Naive B cell (primary cell): ENCODE results near the gene ELF4. TPM values are rescaled to one million over a fixed set of nuclear protein-coding genes. Genes with fewer than 3 reads are reported as not detected.

ENCODE experiments used
- ATAC-seq, 2 donors: fragments of 150-1000 bp; cut with Tn5 transposase; 2 replicates each; pipeline ENCODE4 v1.10.0; 2021; ENCODE audit warnings: low read depth in 2 of 2, mild to moderate bottlenecking in 2 of 2, moderate library complexity in 2 of 2
- DNase-seq: peaks from one replicate; pipeline ENCODE4 v3.0.0; 2022
- H3K27ac Mint-ChIP-seq, 6 donors: one replicate each; pipeline ENCODE4 v1.8.0; 2020 to 2022; ENCODE audit warnings: mild to moderate bottlenecking in 6 of 6, mixed read lengths in 6 of 6, moderate library complexity in 5 of 6, inconsistent platforms in 2 of 6
- H3K27me3 Mint-ChIP-seq, 3 donors: one replicate each; pipeline ENCODE4 v1.8.0; 2021 to 2022; ENCODE audit warnings: mixed read lengths in 3 of 3, mild to moderate bottlenecking in 1 of 3
- H3K36me3 Mint-ChIP-seq, 2 donors: one replicate each; pipeline ENCODE4 v1.8.0; 2020 to 2022; ENCODE audit warnings: mixed read lengths in 2 of 2, inconsistent platforms in 1 of 2, mild to moderate bottlenecking in 1 of 2
- H3K4me1 Mint-ChIP-seq, 3 donors: one replicate each; pipeline ENCODE4 v1.8.0; 2020 to 2022; ENCODE audit warnings: mixed read lengths in 3 of 3, inconsistent platforms in 1 of 3, mild to moderate bottlenecking in 1 of 3, moderate library complexity in 1 of 3
- H3K4me3 Mint-ChIP-seq, 8 donors: one replicate each; pipeline ENCODE4 v1.8.0; 2020 to 2022; ENCODE audit warnings: mild to moderate bottlenecking in 8 of 8, mixed read lengths in 8 of 8, moderate library complexity in 8 of 8, inconsistent platforms in 2 of 8
- H3K9me3 Mint-ChIP-seq, 7 donors: one replicate each; pipeline ENCODE4 v1.8.0; 2020 to 2022; ENCODE audit warnings: mixed read lengths in 7 of 7, mild to moderate bottlenecking in 5 of 7, inconsistent platforms in 2 of 7, moderate library complexity in 1 of 7
- polyA plus RNA-seq, 6 donors: library from polyadenylated mRNA; unstranded; fragments of 300-500 nt; fragmentation: Illumina TruSeq; gene quantifications; one replicate each; pipeline ENCODE4 v1.2.3, GENCODE V29; 2021; ENCODE audit warnings: low read depth in 6 of 6

Gene ELF4
- polyA plus RNA-seq, 6 donors from 2014 or later = 8.7 to 15.4 (median 9.7) TPM

GRCh38 chrX:130086447-130087206, 23.7 kb downstream of the ELF4 start:
- Mint-ChIP-seq H3K4me1 (peaks cover 48 to 88% (median 61%) of the 10 kb centered on the region in 3 donors), H3K9me3 (no peaks in the 10 kb centered on the region), H3K4me3 (peak overlapping the region; percentile 76 to 90 (median 86)), H3K36me3 (no peaks in the 10 kb centered on the region), H3K27ac (peak overlapping the region in 5 of 6 donors; percentile 10 to 95 (median 82)), H3K27me3 (no peaks in the 10 kb centered on the region)
- peak; percentile 51 for DNase-seq
- peak; percentile 54 to 58 for ATAC-seq

- no peak for DNase-seq
- H3K4me1 Mint-ChIP-seq = peaks cover 50 to 91% (median 66%) of the 10 kb centered on the region in 3 donors
- H3K36me3 Mint-ChIP-seq = no peaks in the 10 kb centered on the region
- ATAC-seq = no peak
- no peaks in the 10 kb centered on the region for H3K9me3 Mint-ChIP-seq
- peak overlapping the region in 5 of 6 donors; percentile 10 to 95 (median 84) for H3K27ac Mint-ChIP-seq
- H3K27me3 Mint-ChIP-seq = no peaks in the 10 kb centered on the region
- H3K4me3 Mint-ChIP-seq = peak overlapping the region; percentile 76 to 91 (median 86)
Observed at GRCh38 chrX:130085551-130086446, 24.5 kb downstream of the ELF4 start.

GRCh38 chrX:130084631-130085237, 25.6 kb downstream of the ELF4 start:
- H3K27ac Mint-ChIP-seq = peak overlapping the region; percentile 57 to 95 (median 84)
- peak overlapping the region; percentile 67 to 91 (median 86) for H3K4me3 Mint-ChIP-seq
- ATAC-seq = peak; percentile 24 to 37
- peak; percentile 40 for DNase-seq
- no peaks in the 10 kb centered on the region for H3K27me3 Mint-ChIP-seq
- H3K36me3 Mint-ChIP-seq = no peaks in the 10 kb centered on the region
- H3K9me3 Mint-ChIP-seq = no peaks in the 10 kb centered on the region
- peaks cover 48 to 84% (median 60%) of the 10 kb centered on the region in 3 donors for H3K4me1 Mint-ChIP-seq

- DNase-seq = no peak
- H3K4me3 Mint-ChIP-seq = peak overlapping the region; percentile 68 to 91 (median 86)
- ATAC-seq = peak; percentile 6 to 15
- no peaks in the 10 kb centered on the region for H3K9me3 Mint-ChIP-seq
- H3K36me3 Mint-ChIP-seq = no peaks in the 10 kb centered on the region
- peak overlapping the region in 5 of 6 donors; percentile 26 to 95 (median 85) for H3K27ac Mint-ChIP-seq
- H3K27me3 Mint-ChIP-seq = no peaks in the 10 kb centered on the region
- H3K4me1 Mint-ChIP-seq = peaks cover 50 to 82% (median 60%) of the 10 kb centered on the region in 3 donors
Observed at GRCh38 chrX:130083656-130084382, 26.5 kb downstream of the ELF4 start.

GRCh38 chrX:130083107-130083490, 27.2 kb downstream of the ELF4 start:
- H3K4me1 Mint-ChIP-seq = peaks cover 50 to 75% (median 60%) of the 10 kb centered on the region in 3 donors
- peak overlapping the region; percentile 68 to 91 (median 86) for H3K4me3 Mint-ChIP-seq
- H3K27ac Mint-ChIP-seq = peak overlapping the region in 5 of 6 donors; percentile 59 to 95 (median 74)
- H3K27me3 Mint-ChIP-seq = no peaks in the 10 kb centered on the region
- no peaks in the 10 kb centered on the region for H3K36me3 Mint-ChIP-seq
- DNase-seq (no peak), ATAC-seq (no peak)
- H3K9me3 Mint-ChIP-seq = no peaks in the 10 kb centered on the region

- Mint-ChIP-seq H3K27ac (peak overlapping the region; percentile 67 to 96 (median 92)), H3K4me1 (peaks cover 45 to 70% (median 54%) of the 10 kb centered on the region in 3 donors), H3K36me3 (no peaks in the 10 kb centered on the region), H3K4me3 (peak overlapping the region; percentile 82 to 93 (median 90)), H3K27me3 (no peaks in the 10 kb centered on the region), H3K9me3 (no peaks in the 10 kb centered on the region)
- ATAC-seq (peak; percentile 77 to 82), DNase-seq (peak; percentile 69)
Observed at GRCh38 chrX:130082244-130083106, 27.8 kb downstream of the ELF4 start.

GRCh38 chrX:130081421-130082045, 28.8 kb downstream of the ELF4 start:
- no peak for DNase-seq
- H3K9me3 Mint-ChIP-seq = no peaks in the 10 kb centered on the region
- H3K4me3 Mint-ChIP-seq = peak overlapping the region; percentile 38 to 91 (median 79)
- H3K27me3 Mint-ChIP-seq = no peaks in the 10 kb centered on the region
- peak overlapping the region in 4 of 6 donors; percentile 43 to 95 (median 80) for H3K27ac Mint-ChIP-seq
- no peak for ATAC-seq
- H3K36me3 Mint-ChIP-seq = no peaks in the 10 kb centered on the region
- peaks cover 45 to 64% (median 47%) of the 10 kb centered on the region in 3 donors for H3K4me1 Mint-ChIP-seq

GRCh38 chrX:130080791-130081367, 29.4 kb downstream of the ELF4 start:
- no peaks in the 10 kb centered on the region for H3K36me3 Mint-ChIP-seq
- peak overlapping the region in 4 of 8 donors; percentile 45 to 91 (median 64) for H3K4me3 Mint-ChIP-seq
- H3K27me3 Mint-ChIP-seq = no peaks in the 10 kb centered on the region
- peaks cover 39 to 57% (median 40%) of the 10 kb centered on the region in 3 donors for H3K4me1 Mint-ChIP-seq
- ATAC-seq (no peak), DNase-seq (no peak)
- H3K9me3 Mint-ChIP-seq = no peaks in the 10 kb centered on the region
- peak overlapping the region in 2 of 6 donors; percentile 67 to 95 for H3K27ac Mint-ChIP-seq

- no peaks in the 10 kb centered on the region for H3K36me3 Mint-ChIP-seq
- H3K4me3 Mint-ChIP-seq = peak overlapping the region in 2 of 8 donors; percentile 45 to 71
- peaks cover 37 to 47% (median 37%) of the 10 kb centered on the region in 3 donors for H3K4me1 Mint-ChIP-seq
- peaks cover 0 to 3% (median 0%) of the 10 kb centered on the region in 7 donors for H3K9me3 Mint-ChIP-seq
- no peaks in the 10 kb centered on the region for H3K27me3 Mint-ChIP-seq
- no peak for ATAC-seq
- peak overlapping the region in 2 of 6 donors; percentile 2 to 87 for H3K27ac Mint-ChIP-seq
- peak; percentile 46 for DNase-seq
Observed at GRCh38 chrX:130079824-130080406, 30.4 kb downstream of the ELF4 start.

- H3K27ac Mint-ChIP-seq = peak overlapping the region in 2 of 6 donors; percentile 38 to 45
- DNase-seq (no peak), ATAC-seq (no peak)
- H3K4me1 Mint-ChIP-seq = peaks cover 0 to 11% (median 8%) of the 10 kb centered on the region in 3 donors
- H3K9me3 Mint-ChIP-seq = peaks cover 0 to 3% (median 0%) of the 10 kb centered on the region in 7 donors
- no peaks in the 10 kb centered on the region for H3K36me3 Mint-ChIP-seq
- peak overlapping the region in 1 of 8 donors; percentile 76 for H3K4me3 Mint-ChIP-seq
- H3K27me3 Mint-ChIP-seq = no peaks in the 10 kb centered on the region
Observed at GRCh38 chrX:130075777-130076176, 34.5 kb downstream of the ELF4 start.

GRCh38 chrX:130072345-130072740, 38.0 kb downstream of the ELF4 start:
- H3K4me1 Mint-ChIP-seq = peaks cover 0 to 3% (median 0%) of the 10 kb centered on the region in 3 donors
- peaks cover 0 to 3% of the 10 kb centered on the region in 2 donors for H3K36me3 Mint-ChIP-seq
- H3K4me3 Mint-ChIP-seq = no peak overlapping the region
- H3K27me3 Mint-ChIP-seq = no peaks in the 10 kb centered on the region
- DNase-seq = no peak
- no peak for ATAC-seq
- H3K9me3 Mint-ChIP-seq = peaks cover 0 to 3% (median 0%) of the 10 kb centered on the region in 7 donors
- H3K27ac Mint-ChIP-seq = peak overlapping the region in 2 of 6 donors; percentile 38 to 78
